Bone marrow (tissue), 2 donors: ENCODE results near the gene DIPK1B.

Experiments
- DNase-seq, 2 donors: peaks; one replicate each; lab custom pipeline; 2025; lab: John Stamatoyannopoulos, UW

DIPK1B gene

DNA sequence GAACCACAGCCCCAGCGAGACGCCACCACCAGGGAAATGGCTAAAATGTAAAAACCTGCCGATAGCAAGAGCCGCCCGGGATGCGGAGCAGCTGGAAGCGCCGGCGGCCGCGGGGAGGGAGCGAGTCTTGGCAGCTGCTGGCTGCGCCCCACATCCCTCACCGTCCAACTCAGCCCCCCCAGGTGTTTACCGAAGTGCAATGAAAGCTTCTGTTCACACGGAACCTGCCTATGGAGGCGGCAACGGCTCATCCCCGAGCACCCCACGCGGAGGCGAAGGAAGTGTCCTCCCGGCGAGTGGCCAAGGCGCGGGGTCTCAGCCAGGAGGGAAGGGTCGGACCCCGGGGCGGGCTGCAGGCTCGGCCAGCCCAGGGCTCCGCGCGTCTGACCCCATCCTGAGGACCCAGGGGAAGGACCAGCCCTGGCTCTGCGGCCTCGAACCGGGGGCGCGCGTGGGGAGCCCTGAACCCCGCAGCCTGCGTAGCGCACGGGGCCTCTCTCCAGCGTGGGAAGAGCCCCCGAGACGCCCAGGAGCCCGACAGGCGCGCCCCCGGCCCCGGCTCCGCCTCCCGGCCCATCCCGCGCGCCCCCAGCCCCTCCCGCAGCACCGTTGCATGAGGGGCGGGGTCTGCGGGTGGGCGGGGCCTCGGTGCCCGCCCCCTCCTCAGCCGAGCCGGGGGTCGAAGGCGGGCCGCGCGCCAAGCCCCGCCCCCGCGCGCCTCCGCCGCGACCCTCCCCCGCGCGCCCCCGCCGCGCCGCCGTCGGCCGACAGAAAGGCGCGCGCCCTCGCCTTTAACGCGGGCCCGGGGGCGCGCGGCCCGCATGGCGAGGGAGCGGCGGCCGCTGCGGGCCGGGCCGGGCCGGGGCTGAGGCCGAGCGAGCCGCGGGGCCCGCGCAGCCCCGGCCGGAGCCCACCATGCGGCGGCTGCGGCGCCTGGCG lies at the start of gene DIPK1B:
TSS of gene DIPK1B (plus strand) at position 822 of the 939 bp plus-strand sequence. CDS start at position 916, 94 bp downstream.
- DNase-seq = peak in 1 of 2 donors; percentile 22

- no peak for DNase-seq
These were observed 49.5 kb upstream of the DIPK1B start, which contains the start of gene EGFL7 for GRCh38 chr9:136662656-136663581. Gene EGFL7 (plus strand): TSS chr9:136662916. CDS start chr9:136668283, 5,367 bp downstream.

DNA sequence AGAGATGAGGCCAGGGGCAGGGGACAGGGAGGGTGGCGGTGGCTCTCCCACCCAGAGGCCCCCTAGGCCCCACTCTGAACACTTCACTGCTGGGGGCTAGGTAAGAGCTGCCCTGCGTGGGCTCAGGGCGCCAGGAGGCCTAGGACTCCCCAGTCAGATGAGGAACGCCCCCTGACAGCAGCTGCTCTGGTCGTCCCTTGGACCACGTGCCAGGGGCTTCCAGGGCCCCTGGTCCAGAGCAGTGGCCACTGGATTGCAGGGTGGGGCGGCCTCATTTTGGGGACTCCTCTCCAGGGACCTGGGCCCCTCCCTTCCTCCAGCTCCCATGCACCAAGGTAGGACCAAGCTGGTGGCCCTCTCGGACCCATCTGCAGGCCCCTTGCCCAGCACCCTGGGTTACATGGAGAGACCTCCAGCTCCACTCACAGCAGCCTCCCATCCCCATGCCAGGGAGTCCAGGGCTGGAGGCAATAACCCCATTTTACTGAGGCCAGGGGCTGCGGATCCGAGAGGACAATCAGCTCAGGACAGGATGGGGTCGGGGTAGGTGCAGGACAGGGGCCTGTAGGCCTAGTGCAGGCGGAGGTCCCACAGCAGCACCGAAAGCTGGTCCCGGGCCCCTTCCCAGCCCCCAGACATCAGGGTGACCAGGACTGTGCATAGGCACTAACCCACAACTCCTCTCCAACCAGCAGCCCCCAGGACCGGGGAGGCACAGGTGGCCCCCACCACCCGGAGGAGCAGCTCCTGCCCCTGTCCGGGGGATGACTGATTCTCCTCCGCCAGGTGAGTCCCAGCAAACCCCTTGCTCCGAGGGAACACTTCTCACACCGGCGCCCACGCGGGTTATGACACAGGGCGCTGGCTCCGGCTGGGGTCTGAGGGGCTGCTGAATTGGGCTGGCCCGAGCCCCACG lies 48.1 kb upstream of the DIPK1B start:
- DNase-seq = no peak

DNA sequence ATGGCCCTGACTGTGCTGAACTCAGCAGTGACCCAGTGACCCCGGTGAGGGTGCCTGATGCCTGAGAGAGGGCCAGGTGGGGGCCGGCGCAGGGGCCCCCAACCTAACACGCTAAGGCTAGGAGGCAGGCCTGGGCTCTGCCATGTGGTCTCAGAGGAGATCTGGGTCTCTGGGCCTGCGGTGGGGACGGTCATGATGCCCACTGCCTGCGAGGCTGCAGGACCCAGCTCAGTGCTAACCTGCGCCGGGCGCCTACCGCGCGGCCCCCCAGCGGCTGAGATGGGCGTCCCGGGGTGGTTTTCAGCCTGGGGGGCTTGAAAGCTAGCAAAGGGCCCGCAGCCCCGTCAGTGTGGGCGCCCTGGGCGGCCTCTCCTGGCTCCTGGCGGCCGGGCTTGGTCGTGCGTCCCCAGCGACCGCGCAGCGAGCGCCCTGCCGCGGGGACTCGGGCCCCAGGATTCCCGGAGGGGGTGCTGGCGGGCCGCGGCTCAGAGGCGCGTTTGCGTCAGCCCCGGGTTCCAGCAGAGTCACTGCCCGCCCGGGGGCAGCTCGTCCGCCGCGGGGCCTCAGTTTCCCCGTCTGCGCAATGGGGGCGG lies 47.2 kb upstream of the DIPK1B start:
- DNase-seq = no peak

DNA sequence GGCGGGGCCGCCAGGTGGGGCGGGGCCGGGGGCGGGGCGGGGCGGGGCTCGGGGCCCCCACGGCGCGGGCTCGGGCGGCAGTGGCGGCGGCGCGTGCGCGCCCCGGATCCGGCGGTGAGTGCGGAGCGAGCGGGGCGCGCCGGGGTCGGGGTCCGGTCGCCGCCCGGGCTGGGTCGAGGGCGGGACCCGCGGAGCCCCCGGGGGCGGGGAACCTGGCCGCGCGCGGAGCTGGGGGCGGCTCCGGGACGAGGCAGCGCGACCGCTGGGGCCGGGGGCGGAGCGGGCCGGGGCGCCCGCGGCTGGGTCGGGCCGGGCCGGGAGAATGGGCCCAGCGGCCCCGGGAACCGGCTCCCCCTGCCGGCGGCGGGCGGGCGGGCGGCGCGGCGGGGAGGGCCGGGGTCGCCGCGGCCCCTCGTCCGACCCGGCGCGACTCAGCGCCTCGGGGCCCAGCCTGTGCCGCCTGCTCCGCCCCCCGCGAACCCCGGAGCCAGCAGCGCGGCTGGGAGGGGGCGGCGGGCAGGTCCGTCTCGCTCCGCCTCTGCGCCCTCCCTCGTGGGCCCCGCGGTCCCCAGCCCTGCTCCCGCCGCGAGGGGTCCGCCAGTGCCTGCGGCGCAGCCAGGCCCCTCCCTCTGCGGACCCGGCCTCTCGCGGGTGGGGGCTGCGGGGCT lies 46.5 kb upstream of the DIPK1B start:
- no peak for DNase-seq

DNA sequence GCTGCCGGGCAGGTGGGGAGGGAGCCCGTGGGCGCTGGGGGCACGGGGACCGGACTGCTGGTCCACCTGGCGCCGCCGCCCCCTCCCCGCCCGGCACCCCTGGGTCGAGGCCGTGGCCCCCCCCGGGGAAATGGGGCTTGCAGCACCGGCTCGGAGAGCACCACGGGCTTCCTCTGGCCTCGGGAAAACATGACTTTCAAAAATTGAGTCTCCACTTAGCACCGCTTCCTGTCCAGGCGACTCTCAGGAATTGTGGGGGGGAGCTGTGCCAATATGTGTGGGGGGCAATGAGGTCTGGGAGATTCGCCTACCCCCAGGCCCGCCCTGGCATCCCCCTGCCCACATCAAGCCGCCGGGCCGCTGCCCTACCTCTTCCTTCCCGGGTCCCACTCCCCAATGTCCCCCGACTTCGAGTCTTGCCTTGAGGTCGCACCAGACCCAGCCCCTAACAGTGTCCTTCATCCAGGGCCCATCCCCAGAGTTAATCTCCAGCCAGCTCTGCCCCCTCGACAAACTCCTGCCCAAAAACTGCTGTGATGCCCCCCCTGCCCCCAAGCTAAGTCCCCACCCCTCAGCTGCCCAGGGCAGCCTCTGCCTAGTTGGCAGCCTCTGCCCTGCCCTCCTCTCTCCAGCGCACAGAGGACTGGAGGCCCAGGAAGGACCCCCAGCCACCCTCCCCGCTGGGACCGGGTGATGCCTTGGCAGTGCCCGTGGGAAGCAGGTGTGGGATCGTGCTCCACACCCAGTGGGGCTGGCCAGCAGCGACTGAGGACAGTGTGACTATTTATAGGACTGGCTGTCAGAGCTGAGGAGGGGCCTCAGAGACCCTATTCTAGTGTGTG lies 45.8 kb upstream of the DIPK1B start:
- no peak for DNase-seq

- DNase-seq = no peak
These were observed 45.0 kb upstream of the DIPK1B start for GRCh38 chr9:136667214-136667939.

- no peak for DNase-seq
These were observed 44.2 kb upstream of the DIPK1B start for GRCh38 chr9:136667940-136668760.

- DNase-seq = no peak
These were observed 43.2 kb upstream of the DIPK1B start for GRCh38 chr9:136668983-136669790.

GRCh38 chr9:136669791-136670464 lies 42.4 kb upstream of the DIPK1B start:
- DNase-seq = peak in 1 of 2 donors; percentile 31

- no peak for DNase-seq
These were observed 41.7 kb upstream of the DIPK1B start for GRCh38 chr9:136670576-136671253.

- DNase-seq = no peak
These were observed 41.1 kb upstream of the DIPK1B start for GRCh38 chr9:136671254-136671614.

- no peak for DNase-seq
These were observed 40.5 kb upstream of the DIPK1B start for GRCh38 chr9:136671646-136672430.

- DNase-seq = no peak
These were observed 39.8 kb upstream of the DIPK1B start for GRCh38 chr9:136672431-136673087.
